Measurements from ENCODE around the gene GULP1. TPM values are rescaled to one million over a fixed set of nuclear protein-coding genes. Genes with fewer than 3 reads are reported as not detected.
"Not testable (repeated sequence)": the region's sequence is repeated elsewhere in the genome, so short reads cannot be mapped to it uniquely, and the experiment has no call there.

Gene GULP1
- total RNA-seq, 1 donor from 2014 or later = 2.6 TPM

GRCh38 chr2:188415754-188416083 lies 124.0 kb downstream of the GULP1 start:
- no peak for DNase-seq (ENCODE audit: low read depth in 2 of 2)

- DNase-seq (ENCODE audit: low read depth in 2 of 2) = no peak
These were observed 124.7 kb downstream of the GULP1 start for GRCh38 chr2:188416367-188416766.

GRCh38 chr2:188422726-188423125 lies 131.1 kb downstream of the GULP1 start:
- no peak for DNase-seq (ENCODE audit: low read depth in 2 of 2)

GRCh38 chr2:188425266-188425665 lies 133.6 kb downstream of the GULP1 start:
- no peak for DNase-seq (ENCODE audit: low read depth in 2 of 2)

- no peak for DNase-seq (ENCODE audit: low read depth in 2 of 2)
These were observed 134.4 kb downstream of the GULP1 start for GRCh38 chr2:188426121-188426520.

- DNase-seq (ENCODE audit: low read depth in 2 of 2) = no peak
These were observed 139.0 kb downstream of the GULP1 start for GRCh38 chr2:188430705-188431104.

GRCh38 chr2:188434018-188434417 lies 142.3 kb downstream of the GULP1 start:
- no peak for DNase-seq (ENCODE audit: low read depth in 2 of 2)

GRCh38 chr2:188435115-188435514 lies 143.4 kb downstream of the GULP1 start:
- DNase-seq (ENCODE audit: low read depth in 2 of 2) = no peak

- no peak for DNase-seq (ENCODE audit: low read depth in 2 of 2)
These were observed 145.9 kb downstream of the GULP1 start for GRCh38 chr2:188437537-188437936.

- no peak for DNase-seq (ENCODE audit: low read depth in 2 of 2)
These were observed 148.3 kb downstream of the GULP1 start for GRCh38 chr2:188439986-188440385.

GRCh38 chr2:188440849-188441248 lies 149.2 kb downstream of the GULP1 start:
- DNase-seq (ENCODE audit: low read depth in 2 of 2) = no peak

- no peak for DNase-seq (ENCODE audit: low read depth in 2 of 2)
These were observed 149.7 kb downstream of the GULP1 start for GRCh38 chr2:188441288-188441947.

GRCh38 chr2:188443207-188443606 lies 151.5 kb downstream of the GULP1 start:
- DNase-seq (ENCODE audit: low read depth in 2 of 2) = no peak

GRCh38 chr2:188444106-188444835 lies 152.6 kb downstream of the GULP1 start:
- peak; percentile 35 to 67 for DNase-seq (ENCODE audit: low read depth in 2 of 2)

GRCh38 chr2:188449561-188449960 lies 157.9 kb downstream of the GULP1 start:
- no peak for DNase-seq (ENCODE audit: low read depth in 2 of 2)

- DNase-seq (ENCODE audit: low read depth in 2 of 2) = no peak
These were observed 158.3 kb downstream of the GULP1 start for GRCh38 chr2:188449971-188450370.

- no peak for DNase-seq (ENCODE audit: low read depth in 2 of 2)
These were observed 159.2 kb downstream of the GULP1 start for GRCh38 chr2:188450732-188451483.

- no peak for DNase-seq (ENCODE audit: low read depth in 2 of 2)
These were observed 160.4 kb downstream of the GULP1 start for GRCh38 chr2:188452084-188452483.

GRCh38 chr2:188456114-188456909 lies 164.6 kb downstream of the GULP1 start:
- DNase-seq (ENCODE audit: low read depth in 2 of 2) = no peak

GRCh38 chr2:188459061-188459460 lies 167.4 kb downstream of the GULP1 start:
- no peak for DNase-seq (ENCODE audit: low read depth in 2 of 2)

- DNase-seq (ENCODE audit: low read depth in 2 of 2) = not testable (repeated sequence)
These were observed 174.4 kb downstream of the GULP1 start for GRCh38 chr2:188466078-188466477.

GRCh38 chr2:188466761-188467160 lies 175.1 kb downstream of the GULP1 start:
- DNase-seq (ENCODE audit: low read depth in 2 of 2) = no peak
